ENCODE measurements around the gene DCST2.

The DCST2 gene

DNA sequence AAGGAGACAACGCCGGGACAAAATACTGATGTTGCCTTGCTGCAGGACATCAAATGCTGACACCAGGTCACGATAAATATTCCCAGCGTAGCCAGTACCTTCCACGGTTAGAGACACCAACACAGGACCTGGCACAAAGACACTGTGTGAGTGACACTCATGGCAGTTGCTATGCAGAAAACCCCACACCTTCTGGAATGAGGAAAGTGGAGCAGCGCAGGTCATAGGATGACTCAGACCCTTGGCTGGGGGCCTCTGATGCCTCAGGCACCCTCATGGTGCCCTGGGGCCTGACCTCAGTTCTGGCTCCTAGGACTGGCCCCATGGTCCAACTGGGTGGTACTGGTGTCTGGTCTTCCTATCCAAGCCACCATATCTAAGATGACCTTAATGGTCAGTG, 7.0 kb downstream of the DCST2 start:
- DNase-seq (ENCODE audit: low read depth) = peak; percentile 27

DNA sequence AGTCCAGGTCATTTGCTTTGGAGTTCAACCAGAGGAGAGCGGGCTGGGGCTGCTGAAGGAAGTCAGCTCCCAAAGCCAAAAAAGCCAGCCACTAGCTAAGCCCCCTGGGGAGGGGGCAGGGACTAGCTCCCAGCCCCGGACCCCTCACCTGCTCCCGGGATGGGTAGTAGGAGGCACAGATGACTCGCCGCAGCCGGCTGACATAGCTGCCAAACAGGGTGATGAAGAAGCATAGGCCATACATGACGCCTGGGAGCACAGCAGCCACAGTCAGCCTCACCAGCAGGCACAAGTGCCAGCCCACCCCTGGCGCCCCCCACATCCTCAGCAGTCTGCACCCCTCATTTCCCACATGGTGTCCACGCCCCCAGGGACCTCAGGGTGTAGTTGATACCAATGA, 7.4 kb downstream of the DCST2 start:
- DNase-seq (ENCODE audit: low read depth) = no peak

DNA sequence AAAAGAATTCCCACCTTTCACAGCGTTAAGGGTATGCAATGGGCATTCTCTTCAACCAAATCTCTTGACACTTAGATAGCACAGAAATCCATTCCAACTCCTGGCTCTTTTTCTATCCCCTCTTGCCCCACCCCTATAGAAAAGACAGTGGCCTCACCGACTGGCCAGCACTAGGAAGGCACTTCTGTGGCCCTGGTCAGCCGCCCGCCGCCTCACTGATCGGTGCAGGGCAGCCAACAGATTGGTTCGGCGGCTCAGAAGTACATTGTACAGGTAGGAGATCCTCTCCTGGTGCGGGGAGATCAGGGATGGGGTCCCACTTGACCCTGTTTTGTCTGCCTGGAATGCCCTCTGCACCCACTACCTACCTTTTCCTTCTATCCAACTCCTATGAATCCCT, 9.3 kb downstream of the DCST2 start:
- no peak for DNase-seq (ENCODE audit: low read depth)

DNA sequence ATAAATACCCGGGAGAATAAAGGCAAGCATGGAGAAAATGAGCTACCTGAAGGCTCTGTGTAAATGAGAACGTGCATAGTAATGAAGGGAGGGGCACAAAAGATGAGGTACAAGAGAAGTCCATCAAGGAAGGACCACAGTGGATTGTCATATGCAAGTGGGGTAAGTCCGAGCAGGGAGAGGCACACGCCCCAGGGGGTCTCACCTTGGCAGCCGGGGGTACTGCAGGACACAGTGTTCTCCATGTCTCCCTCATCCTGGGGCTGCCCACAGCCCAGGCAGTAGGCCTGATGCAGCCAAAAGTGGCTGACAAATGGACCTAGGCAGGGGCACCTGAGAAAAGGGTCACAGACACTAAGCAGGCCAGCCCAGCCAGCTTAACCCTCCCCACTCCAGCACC, 10.0 kb downstream of the DCST2 start:
- no peak for DNase-seq (ENCODE audit: low read depth)

DNA sequence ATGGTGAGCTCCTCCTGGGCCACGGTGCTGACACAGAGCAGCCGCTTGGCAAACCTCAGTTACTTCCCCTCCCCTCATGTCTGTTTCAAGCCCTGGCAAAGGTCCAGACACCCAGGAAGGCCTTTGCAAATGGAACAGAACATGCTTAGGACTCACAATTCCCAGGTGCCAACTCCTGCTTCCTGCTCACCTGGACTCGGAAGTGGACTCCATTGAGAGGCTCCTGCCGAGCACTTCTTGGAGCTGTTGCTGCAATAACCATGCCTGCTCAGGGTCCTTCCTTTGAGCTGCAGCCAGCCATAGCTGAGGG, 10.7 kb downstream of the DCST2 start:
- no peak for DNase-seq (ENCODE audit: low read depth)

DNA sequence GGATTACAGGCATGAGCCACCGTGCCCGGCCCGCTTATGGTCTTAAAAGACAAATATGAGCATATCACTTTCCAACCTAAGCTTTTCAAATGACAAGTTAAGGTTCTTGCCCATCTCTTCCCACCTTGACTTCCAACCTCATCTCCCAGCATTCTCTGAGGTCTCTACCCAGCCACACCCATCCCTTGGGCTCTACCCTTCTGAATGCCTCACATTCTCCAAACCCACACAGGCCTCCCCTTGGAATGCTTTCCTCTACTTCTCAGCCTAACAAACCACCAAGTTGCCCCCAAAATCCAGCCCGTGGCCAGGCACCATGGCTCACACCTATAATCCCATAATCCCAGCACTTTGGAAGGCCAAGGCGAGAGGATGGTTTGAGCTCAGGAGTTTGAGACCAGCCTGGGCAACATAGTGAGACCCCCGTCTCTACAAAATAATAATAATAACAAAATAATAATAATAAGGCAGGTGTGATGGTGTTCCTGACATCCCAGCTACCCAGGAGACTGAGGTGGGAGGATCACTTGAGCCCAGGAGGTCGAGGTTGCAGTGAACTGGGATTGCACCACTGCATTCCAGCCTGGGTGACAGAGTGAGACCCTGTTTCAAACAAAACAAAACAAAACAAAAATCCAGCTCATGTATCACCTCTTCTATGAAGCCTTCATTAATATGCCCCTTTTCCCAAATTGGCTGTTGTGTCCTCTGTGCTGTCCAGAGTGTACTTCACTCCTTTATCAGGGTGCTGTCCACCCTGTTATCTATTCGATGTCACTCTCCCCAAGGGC, 11.2 kb downstream of the DCST2 start:
- DNase-seq (ENCODE audit: low read depth) = no peak

DNA sequence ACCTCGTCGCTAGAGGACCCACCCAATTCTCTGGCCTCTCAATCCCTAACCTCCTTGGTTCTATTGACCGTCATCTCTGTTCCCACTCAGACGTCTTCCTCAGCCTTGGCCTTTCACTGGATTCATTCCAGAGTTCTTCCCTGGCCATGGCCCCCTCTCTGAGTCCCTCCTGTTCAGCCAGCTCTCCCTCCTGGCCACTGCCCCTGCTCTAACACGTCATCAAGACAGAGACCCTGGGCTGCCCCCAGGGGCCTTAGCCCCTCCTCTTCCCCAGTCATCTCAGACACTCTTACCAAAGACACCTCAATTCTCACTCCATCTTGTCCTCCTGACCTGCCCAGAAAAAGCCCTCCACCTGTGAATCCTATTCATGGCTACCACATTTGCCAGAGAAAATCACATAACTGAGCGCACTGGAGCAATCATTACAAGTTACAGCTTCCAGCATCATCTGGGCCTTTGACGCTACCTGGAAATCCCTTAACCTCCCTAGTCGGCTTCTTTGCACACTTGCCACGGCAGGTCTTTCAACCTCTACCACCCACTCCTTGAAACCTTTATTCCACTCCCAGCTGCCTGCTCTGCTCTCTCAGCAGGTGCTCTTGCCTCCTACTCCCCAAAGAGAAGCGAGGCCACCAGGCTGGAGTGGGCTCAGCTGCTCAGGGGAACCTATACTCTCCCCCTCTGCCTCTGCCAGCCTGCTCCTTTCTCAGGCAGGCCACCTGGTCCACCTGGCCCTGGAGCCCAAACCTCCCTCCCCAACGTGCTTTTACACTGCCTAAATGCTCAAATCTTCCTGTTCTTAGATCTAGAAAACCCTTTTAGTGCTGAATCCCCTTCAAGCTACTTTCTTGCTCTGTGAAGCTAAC, 14.0 kb downstream of the DCST2 start:
- DNase-seq (ENCODE audit: low read depth) = no peak

DNA sequence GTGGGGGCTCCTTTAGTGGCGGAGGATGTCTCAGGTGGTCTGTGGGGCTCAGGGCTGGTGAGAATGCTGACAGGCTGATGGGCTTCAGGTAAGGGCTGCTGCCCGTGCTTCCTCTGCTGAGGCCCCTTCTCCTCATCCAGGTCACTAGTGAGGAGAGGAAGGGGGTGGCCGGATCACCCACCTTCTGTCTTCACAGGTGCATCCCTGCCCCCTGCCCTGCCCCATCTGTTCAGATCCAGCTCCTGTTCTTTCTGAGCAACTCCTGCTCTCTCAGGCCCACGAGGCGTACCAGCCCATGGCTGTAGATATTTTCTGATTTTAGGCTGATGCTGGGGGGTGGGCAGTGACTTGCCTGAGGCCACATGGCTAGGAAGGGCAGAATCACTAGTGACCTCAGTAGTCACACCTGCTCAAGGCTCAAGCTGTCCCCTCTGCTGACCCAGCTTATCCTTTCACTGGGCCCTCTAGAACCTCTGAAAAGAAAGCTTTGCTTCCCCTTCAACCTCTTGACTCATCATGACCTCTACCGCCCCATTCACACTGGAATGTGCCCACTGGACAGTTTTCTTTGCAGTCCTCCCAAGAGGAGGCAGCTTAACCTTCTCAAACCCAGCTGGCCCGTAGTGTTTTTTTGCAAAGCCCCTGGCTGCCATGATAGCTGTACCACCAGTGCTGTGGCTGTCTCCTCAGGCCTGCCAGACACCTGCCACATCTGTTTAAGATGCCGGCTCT, 14.8 kb downstream of the DCST2 start:
- peak; percentile 31 for DNase-seq (ENCODE audit: low read depth)

DNA sequence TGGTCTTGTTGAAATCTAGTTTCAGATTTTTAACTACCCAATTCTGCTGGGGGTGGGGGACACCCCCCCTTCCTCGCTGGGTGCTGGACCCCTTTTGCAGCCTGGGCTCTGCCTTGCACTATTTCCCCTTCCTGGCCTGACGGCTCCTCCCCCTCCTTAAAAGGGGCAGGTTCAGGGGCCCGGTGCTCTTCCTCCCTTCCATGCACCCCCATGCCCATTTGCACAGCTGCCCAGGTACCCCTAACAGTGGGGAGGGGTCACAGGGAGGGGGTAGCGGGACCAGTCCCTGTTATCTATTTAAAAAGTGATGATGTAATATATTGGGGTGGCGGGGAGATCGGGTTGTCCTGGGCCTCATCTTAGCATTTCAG, 15.7 kb downstream of the DCST2 start:
- DNase-seq (ENCODE audit: low read depth) = no peak

DNA sequence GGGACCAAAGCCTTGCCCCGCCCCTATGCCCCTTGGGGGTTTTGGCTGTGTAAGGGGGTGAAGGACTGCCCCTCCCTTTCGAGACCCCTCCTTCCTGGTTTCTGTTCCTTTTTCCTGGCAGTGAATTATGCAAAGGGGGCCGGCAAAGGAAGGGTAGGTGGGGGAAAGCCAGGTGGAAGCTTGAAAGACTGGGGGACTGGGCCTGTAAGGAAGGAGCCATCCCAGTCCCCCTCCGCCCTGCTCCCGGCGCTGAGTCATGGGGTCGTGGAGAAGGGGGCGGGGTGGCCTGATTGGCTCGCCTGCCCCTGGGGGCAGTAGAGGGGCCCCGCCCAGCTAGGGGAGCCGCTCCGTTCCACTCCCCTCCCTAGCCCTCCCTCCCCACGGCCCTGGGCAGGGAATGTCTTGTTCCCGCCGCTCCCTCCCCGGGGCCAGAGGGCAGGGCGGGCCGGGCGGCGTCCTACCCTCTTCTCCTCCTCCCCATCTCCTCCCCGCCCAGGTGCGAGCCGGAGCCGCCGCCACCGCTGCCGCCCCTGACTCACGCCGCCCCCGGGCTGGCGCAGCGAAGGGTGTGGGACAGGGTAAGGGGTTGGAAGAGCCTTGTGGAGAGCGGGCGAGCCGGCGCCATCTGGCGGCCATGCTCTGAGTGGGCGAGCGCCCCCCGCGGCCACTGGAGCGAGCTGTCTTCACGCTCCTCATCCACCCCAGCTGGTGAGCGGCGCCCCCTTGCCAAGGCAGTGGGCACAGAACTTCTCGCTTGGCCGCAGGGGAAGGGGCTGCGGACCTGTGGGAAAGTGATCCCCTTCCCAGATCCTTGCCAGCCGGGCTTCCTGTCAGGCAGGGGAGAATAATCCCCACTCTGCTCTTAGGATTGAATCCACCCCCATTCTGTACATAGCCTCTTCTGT, 16.3 kb downstream of the DCST2 start:
- DNase-seq (ENCODE audit: low read depth) = peak; percentile 89

DNA sequence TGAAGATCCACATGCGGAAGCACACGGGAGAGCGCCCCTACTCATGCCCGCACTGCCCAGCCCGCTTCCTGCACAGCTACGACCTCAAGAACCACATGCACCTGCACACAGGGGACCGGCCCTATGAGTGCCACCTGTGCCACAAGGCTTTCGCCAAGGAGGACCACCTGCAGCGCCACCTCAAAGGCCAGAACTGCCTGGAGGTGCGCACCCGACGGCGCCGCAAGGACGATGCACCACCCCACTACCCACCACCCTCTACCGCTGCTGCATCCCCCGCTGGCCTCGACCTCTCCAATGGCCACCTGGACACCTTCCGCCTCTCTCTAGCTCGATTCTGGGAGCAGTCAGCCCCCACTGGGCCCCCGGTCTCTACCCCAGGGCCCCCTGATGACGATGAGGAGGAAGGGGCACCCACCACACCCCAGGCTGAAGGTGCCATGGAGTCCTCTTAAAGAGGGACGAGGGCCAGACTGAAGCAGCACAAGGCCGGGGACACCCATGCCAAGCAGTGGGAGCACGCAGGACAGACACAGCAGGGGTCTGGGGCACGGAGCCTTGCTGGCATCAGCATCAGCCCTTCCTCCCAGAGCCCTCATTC, 17.2 kb downstream of the DCST2 start:
- DNase-seq (ENCODE audit: low read depth) = no peak

DNA sequence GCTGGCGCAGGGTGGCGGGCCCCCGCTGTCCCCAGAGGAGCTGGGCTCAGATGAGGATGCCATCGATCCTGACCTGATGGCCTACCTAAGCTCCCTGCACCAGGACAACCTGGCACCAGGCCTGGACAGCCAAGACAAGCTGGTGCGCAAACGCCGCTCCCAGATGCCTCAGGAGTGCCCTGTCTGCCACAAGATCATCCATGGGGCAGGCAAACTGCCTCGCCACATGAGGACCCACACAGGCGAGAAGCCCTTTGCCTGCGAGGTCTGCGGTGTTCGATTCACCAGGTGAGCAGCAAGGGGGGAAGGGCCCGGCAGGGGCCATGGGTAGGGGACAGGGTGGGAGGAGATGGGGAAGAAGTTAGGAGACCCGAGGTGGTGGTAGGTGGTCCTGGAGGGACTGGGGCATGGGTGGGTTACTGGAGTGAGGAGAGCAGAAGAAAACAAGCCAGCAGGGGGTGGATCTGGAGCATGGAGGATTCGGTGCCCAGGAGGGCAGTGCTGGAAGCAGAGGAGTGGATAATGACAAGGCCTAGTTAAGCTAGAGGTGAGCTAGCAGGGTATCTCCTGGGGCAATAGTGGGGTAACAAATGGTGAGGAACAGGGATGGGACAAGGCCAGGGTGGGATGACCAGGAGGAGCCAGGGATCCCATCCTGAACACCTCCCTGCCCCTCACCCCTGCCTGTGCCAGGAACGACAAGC, 17.9 kb downstream of the DCST2 start:
- no peak for DNase-seq (ENCODE audit: low read depth)

DNA sequence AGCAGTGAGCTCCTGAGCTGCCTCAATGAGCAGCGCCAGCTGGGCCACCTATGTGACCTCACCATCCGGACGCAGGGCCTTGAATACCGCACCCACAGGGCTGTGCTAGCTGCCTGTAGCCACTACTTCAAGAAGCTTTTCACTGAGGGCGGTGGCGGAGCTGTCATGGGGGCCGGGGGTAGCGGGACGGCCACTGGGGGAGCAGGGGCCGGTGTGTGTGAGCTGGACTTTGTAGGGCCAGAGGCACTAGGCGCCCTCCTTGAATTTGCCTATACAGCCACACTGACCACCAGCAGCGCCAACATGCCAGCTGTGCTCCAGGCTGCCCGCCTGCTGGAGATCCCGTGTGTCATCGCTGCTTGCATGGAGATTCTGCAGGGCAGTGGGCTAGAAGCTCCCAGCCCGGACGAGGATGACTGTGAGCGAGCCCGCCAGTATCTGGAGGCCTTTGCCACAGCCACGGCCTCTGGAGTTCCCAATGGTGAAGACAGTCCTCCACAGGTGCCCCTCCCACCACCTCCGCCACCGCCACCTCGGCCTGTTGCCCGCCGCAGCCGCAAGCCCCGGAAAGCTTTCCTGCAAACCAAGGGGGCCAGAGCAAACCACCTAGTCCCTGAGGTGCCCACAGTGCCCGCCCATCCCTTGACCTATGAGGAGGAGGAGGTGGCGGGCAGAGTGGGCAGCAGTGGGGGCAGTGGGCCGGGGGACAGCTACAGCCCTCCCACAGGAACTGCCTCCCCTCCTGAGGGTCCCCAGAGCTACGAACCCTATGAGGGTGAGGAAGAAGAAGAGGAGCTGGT, 18.7 kb downstream of the DCST2 start:
- DNase-seq (ENCODE audit: low read depth) = no peak

DNA sequence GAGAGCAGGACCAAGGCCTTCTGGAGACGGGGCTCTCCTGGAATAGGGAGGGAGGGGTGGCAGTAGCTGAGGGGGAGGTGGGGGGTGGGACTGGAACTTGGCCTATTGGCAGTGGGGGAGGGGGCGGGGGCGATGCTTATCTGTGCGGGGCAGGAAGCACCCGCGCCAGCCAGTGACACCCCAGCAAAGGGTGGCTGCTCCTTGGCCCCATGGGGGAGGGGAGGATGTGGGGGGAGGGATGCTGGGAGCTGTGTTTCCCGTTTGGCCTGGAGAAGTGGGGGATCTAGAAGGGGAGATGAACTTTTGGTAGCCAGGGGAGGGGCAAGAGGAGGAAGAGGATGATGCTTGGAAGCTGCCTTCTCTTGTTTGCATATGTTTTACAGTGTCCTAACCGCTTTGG, 19.9 kb downstream of the DCST2 start:
- no peak for DNase-seq (ENCODE audit: low read depth)

DNA sequence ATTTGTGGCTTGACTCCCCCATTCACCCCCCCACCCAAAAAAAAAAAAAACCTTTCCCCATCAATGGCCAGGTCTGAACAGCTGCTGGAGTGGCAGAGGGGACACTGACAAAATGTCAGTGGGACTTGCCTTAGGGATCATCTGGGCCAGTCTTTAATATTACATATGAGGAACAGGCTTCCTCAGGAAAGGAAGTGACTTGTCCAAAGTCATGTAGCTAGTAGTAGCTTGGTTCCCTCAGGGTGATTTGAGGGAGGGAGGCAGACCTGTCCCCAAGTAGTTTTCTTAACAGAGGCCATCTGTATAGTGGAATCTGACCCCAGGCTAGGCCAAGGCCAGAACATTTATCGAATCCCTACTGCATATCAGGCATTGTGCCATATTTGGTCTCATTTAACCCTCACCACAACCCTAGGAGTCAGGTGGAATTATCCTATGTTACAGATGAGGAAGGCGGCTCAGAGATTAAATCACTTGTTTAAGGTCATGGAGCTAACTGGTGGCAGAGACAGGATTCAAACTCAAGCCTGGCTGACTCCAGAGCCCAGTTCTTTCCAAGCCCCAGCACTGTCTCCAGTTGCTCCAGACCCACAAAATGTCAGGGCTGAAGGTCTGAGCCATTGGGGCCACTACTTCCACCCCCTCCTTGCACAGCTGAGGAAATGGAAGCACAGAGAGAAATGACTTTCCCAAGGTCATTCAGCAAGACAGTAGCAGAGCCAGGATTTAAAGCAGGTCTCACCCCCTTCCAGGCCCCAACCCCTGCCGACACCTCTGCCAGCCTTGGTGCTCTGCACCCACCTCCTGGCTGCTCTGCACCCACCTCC, 20.6 kb downstream of the DCST2 start:
- no peak for DNase-seq (ENCODE audit: low read depth)

DNA sequence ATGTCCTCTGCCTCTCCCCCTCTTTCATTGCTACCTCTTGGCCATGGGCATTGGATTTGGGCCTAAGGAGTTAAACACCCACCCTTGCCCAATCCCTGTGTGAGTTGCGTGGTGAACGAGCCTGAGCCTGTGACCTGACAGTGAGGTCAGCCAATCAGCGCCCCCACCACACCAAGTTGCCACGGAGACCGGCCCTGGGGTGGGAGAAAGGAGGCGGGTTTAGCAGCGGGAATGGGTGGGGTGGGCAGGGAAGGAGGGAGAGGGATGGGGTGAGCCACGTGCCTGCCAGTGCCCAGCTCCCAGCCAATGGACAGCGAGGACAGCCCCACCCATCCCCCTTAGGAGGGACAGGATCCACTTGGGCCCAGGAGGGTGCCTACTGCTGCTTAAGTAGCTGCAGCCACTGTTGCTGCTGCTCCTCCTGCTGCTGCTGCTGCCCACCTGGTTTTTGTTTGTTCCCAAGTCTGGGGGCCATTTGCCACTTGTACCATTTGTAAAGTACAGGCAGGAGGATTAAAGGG, 21.5 kb downstream of the DCST2 start:
- peak; percentile 81 for DNase-seq (ENCODE audit: low read depth)

DNA sequence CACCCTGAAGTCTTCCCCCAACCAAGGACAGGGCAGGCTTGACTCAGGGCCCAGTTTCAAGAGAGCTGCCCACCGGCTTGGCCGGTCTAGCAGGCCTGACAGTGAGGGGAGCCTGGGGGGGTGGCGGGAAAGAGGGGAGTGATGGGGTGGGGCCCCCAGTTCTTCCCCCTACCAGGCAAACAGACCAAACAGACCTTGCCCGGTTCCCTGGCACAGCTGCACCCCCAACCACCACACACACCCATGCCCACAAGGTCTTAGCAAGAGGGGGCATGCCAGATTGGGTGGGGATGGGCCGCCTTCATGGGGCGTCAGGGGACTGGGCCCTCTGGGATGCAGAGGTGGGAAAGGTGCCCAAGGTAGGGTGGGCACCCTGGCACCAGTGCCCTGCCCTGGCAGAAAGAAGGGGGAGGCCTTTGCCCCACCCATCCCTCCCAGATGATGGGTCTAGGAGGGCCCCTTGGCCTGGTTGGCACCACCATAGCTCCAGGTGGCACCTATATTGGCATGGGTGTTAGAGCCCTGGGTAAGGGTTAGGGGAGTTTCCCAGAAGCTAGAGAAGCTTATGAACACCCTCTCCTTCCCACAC, 22.1 kb downstream of the DCST2 start:
- no peak for DNase-seq (ENCODE audit: low read depth)

DNA sequence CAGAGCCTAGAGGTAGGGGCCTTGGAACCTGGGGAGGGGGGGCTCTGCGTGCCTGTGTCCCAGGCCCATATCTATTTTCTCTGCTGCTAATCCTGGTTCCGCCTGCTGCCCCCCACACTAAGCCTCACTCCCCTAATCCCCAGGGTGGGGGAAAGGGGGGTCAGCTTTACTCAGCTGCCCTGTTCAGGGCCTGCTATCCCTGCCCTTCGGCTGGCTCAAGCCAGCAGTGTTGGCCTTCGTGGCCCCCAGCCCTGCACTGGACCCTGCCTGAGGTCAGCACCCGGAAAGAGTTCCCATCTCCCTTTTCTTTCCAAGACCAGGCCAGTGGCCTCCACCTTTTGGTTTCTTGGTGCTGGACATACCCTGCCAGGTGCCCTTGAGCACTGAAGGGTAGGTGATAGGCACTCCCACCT, 22.6 kb downstream of the DCST2 start:
- no peak for DNase-seq (ENCODE audit: low read depth)
